HG03159 (cell line): ENCODE measurements around the gene WDR83.
"Not testable (repeated sequence)": the region's sequence is repeated elsewhere in the genome, so short reads cannot be mapped to it uniquely, and the experiment has no call there.

Source experiments
- ATAC-seq: cut with Tn5 transposase; IDR thresholded peaks from one replicate; pipeline ENCODE4 v1.9.1; 2021; ENCODE audit warnings: mild to moderate bottlenecking, moderate library complexity; ENCODE audit not compliant: unreplicated experiment

The WDR83 gene, protein sequence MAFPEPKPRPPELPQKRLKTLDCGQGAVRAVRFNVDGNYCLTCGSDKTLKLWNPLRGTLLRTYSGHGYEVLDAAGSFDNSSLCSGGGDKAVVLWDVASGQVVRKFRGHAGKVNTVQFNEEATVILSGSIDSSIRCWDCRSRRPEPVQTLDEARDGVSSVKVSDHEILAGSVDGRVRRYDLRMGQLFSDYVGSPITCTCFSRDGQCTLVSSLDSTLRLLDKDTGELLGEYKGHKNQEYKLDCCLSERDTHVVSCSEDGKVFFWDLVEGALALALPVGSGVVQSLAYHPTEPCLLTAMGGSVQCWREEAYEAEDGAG

GRCh38 chr19:12666265-12667048 is at the start of gene WDR83, which contains the start of gene MAN2B1:
WDR83 (plus strand) TSS chr19:12666807; CDS start chr19:12669791, 2,984 bp downstream.
MAN2B1 (minus strand) TSS chr19:12666742; CDS start chr19:12666701, 41 bp downstream.
- peak; percentile 35 for ATAC-seq

DNA sequence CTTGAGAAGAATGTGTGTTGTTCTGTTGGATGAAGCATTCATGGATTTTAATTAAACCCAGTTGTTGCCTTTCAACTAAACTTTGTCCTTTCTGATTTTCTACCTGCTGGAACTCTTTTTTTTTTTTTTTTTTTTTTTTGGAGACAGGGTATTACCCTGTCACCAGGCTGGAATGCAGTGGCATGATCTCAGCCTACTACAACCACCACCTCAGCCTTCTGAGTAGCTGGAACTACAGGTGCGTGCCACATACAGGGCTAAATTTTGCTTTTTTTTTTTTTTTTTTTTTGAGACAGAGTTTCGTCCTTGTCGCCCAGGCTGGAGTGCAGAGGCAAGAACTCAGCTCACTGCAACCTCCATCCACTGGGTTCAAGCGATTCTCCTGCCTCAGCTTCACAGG is 49.0 kb upstream of the WDR83 start:
- no peak for ATAC-seq

GRCh38 chr19:12621253-12622024 is 45.2 kb upstream of the WDR83 start:
- not testable (repeated sequence) for ATAC-seq

- no peak for ATAC-seq
Measured at GRCh38 chr19:12623361-12624031, 43.1 kb upstream of the WDR83 start.

- ATAC-seq, result no peak
Measured at GRCh38 chr19:12626958-12627357, 39.6 kb upstream of the WDR83 start.

DNA sequence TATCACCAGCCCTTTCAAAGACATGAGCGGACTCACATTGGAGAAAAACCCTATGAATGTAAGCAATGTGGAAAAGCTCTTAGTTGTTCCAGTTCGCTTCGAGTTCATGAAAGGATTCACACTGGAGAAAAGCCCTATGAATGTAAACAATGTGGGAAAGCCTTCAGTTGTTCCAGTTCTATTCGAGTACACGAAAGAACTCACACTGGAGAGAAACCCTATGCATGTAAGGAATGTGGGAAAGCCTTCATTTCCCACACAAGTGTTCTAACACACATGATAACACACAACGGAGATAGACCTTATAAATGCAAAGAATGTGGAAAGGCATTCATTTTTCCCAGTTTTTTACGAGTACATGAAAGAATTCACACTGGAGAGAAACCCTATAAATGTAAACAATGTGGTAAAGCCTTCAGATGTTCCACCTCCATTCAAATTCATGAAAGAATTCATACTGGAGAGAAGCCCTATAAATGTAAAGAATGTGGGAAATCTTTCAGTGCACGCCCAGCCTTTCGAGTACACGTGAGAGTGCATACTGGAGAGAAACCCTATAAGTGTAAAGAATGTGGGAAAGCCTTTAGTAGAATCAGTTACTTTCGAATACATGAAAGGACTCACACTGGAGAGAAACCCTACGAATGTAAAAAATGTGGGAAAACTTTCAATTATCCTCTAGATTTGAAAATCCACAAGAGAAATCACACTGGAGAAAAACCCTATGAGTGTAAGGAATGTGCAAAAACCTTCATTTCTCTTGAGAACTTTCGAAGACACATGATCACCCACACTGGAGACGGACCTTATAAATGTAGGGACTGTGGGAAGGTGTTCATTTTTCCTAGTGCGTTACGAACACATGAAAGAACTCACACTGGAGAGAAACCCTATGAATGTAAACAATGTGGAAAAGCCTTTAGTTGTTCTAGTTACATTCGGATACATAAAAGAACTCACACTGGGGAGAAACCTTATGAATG is 38.3 kb upstream of the WDR83 start:
- ATAC-seq, result no peak

GRCh38 chr19:12629215-12629614 is 37.4 kb upstream of the WDR83 start:
- ATAC-seq, result no peak

- no peak for ATAC-seq
Measured at GRCh38 chr19:12636631-12637030, 30.0 kb upstream of the WDR83 start.

DNA sequence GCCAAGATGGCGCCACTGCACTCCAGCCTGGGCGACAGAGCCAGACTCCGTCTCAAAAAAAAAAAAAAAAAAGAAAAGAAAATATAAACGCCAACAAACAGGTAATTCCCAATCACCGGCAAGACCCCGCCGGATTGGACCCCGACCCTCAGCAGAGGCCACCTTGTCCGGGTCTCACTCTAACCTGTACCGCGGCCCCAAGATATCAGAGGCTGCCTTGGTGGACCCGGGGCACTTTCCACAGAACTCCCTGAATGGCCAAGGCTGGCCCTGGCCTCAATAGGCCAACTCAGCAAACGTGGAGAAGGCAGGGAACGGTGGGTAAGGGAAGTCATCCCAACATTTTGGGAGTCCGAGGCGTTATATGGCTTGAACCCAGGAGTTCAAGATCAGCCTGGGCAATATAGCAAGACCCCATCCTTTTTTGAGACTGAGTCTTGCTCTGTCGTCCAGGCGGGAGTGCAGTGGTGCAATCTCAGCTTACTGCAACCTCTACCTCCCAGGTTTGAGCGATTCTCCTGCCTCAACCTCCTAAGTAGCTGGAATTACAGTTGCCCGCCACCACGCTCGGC is 27.9 kb upstream of the WDR83 start:
- no peak for ATAC-seq

DNA sequence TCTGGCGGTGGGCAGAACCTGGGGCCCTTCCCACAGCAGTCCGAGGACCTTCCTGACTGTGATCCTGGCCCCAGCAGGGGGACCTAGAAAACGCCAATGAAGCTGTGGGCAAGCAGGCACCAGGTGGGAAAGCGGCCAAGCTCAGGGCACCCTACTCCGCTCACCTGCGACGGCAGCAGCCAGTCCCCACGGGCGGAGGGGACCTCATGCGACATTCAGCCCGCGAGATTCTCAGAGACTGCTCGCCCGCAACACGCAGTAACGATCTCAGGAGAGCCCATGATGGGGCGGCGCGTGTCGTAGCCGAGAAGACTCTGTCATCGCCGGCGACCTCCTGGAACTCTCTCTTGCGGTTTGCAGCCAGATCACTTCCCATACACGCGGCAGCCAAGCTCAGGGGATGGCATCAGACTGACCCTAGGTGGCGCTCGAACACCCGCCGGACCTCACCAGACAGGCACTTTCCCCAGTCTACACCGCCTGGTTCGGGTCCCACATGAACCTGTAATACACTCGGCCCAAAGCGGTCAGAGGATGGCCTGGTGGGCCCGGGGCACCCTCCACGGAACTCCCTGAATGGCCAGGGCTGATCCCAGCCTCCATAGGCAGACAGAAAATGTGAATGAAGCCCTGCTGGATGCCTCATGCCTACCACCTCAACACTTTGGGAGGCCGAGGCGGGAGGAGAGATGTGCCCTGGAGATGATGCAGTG is 26.6 kb upstream of the WDR83 start:
- no peak for ATAC-seq

- ATAC-seq, result no peak
Measured at GRCh38 chr19:12641456-12641855, 25.2 kb upstream of the WDR83 start.

DNA sequence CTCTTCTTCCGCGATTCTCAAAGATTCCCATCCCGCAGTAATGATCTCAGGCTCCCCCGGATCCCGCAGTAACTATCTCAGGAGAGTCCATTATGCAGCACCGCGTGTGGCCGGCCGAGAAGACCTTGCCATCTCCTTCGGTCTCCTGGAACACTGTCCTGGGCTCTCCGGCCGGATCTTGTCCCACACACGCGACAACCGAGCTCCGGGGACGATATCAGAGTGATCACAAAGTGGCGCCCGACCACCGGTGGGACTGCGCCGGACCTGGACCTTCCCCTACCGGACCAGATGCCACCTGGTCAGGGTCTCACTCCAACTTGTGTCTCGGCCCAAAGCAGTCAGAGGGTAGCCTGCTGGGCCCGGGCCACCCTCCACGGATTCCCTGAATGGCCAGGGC is 24.1 kb upstream of the WDR83 start:
- no peak for ATAC-seq

- not testable (repeated sequence) for ATAC-seq
Measured at GRCh38 chr19:12643716-12644115, 22.9 kb upstream of the WDR83 start.

GRCh38 chr19:12646551-12646950 is 20.1 kb upstream of the WDR83 start:
- ATAC-seq, result no peak

- ATAC-seq, result no peak
Measured at GRCh38 chr19:12647047-12647446, 19.6 kb upstream of the WDR83 start.

GRCh38 chr19:12647490-12648071 is 19.0 kb upstream of the WDR83 start:
- no peak for ATAC-seq

DNA sequence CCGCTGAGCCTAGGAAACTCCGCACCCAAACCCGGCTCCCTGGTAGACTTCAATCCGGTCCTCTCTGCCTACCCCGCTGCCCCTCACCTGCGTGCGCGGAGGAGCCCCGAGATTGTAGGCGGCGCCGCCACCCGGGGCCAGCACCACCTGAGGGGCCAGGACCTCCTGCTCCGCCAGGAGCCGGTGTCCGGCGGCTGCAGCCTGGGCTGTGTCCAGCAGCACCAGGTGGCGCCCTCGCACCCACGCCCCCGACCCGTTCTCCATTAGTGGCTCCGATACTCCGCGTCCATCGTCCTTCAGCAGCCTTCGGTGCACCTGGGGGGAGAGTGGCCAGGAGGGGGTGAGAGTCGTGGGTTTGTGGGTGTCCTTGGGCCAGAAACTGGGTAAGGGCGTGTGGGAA is 18.5 kb upstream of the WDR83 start:
- no peak for ATAC-seq

- ATAC-seq, result no peak
Measured at GRCh38 chr19:12649941-12650340, 16.7 kb upstream of the WDR83 start.
